GM19324 (cell line): ENCODE measurements around the gene TAB3.
"Not testable (repeated sequence)": the region's sequence is repeated elsewhere in the genome, so short reads cannot be mapped to it uniquely, and the experiment has no call there.

ENCODE experiments used
- ATAC-seq: cut with Tn5 transposase; IDR thresholded peaks from one replicate; pipeline ENCODE4 v1.9.1; 2021; ENCODE audit warnings: mild to moderate bottlenecking, moderate library complexity; ENCODE audit not compliant: unreplicated experiment, low FRiP score

Gene TAB3

DNA sequence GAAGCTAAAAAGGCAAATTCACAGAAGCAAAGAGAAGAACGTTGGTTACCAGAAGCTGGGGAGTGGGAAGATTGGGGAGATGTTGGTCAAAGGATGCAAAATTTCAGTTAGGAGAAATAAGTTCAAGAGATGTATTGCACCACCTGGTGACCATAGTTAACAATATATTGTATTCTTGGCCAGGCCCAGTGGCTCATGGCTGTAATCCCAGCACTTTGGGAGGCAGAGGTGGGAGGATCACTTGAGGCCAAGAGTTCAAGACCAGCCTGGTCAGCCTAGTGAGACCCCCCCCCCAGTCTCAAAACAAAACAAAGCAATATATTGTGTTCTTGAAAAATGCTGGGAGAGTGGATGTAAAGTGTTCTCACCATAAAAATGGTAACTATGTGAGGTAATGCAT, 67.9 kb downstream of the TAB3 start:
- ATAC-seq: no peak

DNA sequence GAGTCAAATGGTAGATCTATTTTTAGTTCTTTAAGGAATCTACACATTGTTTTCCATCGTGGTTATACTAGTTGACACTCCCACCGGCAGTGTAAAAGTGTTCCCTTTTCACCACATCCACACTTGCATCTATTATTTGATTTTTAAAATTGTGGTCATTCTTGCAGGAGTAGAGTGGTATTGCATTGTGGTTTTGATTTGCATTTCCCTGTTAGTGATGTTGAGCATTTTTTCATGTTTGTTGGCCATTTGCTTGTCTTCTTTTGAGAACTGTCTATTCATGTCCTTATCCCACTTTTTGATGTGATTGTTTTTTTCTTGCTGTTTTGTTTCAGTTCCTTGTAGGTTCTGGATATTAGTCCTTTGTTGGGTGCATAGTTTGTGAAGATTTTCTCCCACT, 70.0 kb downstream of the TAB3 start:
- no peak for ATAC-seq

DNA sequence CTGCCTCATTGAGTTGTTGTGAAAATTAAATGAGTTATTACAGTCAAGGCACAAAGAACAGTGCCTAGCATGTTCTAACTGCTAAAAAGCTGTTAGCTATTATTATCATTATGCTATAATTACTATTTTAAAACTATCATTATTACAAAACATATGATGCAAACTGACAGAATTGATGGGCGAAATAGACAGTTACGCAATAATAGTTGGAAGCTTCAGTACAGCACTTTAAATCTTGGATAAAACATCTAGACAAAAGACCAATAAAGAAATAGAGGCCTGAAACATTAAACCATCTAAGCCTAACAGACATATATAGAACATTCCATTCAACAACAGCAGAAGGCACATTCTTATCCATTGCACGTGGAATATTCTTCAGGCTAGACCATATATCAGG, 73.0 kb downstream of the TAB3 start:
- no peak for ATAC-seq

DNA sequence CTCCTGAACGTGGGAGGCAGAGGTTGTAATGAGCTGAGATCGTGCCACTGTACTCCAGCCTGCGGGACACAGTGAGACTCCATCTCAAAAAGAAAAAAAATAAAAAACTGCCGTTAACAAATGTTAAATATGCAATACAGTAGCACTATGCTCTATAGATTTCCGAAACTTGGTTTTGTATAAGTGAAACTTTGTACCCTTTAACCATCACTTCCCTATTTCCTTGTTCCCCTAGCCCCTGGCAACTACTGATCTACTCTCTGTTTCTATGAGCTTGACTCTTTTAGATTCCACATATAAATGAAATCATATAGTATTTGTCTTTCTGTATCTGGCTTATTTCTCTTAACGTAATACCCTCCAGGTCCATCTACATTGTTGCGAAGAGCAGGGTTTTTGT, 74.1 kb downstream of the TAB3 start:
- ATAC-seq: no peak

DNA sequence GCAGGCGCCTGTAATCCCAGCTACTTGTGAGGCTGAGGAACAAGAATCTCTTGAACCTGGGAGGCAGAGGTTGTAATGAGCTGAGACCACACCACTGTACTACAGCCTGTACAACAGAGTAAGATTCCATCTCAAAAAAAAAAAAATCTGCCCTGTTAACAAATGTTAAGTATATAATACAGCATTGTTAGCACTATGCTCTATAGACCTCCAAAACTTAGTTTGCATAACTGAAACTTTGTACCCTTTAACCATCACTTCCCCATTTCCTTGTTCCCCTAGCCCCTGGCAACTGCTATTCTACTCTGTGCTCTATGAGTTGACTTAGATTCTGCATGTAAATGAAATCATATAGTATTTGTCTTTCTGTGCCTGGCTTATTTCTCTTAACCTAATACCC, 76.7 kb downstream of the TAB3 start:
- ATAC-seq: peak; percentile 98

DNA sequence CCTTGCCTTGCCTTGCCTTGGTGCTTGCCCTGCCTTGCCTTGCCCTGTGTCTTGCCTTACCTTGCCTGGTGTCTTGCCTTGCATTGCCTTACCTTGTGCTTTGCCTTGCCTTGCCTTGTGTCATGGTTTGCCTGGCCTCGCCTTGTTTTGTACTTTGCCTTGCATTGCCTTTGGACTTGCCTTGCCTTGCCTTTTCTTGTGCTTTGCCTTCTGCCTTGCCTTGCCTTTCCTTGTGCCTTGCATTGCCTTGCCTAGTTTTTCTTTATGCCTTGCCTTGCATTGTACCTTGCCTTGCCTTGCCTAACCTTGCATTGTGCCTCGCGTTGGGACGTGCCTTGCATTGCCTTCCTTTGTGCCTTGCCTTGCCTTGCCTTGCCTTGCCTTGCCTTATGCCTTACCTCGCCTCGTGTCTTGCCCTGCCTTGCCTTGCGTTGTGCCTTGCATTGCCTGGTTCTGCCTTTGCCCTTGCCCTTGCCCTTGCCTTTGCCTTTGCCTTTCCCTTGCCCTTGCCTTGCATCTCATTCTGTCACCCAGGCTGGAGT, 82.8 kb downstream of the TAB3 start:
- ATAC-seq: no peak

DNA sequence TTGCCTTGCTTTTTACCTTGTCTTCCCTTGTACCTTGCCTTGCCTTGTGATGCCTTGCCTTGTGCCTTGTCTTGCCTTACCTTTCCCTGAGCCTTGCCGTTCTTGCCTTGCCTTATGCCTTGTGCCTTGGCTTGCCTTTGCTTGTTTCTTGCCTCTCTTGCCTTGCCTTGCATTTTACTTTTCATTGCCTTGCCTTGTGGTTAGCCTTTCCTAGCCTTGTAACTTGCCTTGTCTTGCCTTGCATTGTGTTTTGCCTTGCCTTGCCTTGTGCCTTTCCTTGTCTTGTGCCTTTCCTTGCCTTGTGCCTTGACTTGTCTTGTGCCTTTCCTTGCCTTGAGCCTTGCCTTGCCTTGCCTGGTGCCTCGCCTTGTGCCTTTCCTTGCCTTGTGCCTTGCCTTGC, 84.6 kb downstream of the TAB3 start:
- ATAC-seq: no peak

DNA sequence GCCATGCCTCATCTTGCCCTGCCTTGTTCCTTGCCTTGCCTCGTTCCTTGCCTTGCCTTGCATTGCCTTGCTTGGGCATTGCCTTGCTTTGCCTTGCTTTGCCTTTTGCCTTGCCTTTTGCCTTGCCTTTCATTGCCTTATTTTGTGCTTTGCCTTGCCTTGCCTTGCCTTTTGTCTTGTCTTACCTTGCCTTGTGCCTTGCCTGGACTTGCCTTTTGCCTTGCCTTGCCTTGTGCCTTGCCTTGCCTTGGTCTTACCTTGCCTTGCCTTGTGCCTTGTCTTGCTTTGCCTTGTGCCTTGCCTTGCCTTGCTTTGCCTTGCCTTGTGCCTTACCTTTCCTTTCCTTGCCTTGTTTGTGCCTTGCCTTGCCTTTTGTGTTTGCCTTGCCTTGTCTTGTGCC, 88.2 kb downstream of the TAB3 start:
- ATAC-seq: no peak

DNA sequence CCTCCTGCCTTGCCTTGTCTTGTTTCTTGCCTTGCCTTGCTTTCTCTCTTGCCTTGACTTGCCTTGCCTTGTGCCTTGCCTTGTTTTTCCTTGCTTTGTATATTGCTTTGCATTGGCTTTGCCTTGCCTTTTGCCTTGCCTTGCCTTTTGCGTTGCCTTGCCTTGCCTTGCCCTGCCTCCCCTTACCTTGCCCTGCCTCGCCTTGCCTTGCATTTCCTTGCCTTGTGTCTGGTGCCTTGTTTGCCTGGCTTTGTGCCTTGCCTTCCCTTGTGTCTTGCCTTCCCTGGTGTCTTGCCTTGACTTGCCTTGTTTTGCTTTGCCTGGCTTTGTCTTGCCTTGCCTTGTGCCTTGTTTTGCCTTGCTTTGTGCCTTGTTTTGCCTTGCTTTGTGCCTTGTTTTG, 89.7 kb downstream of the TAB3 start:
- ATAC-seq: no peak

DNA sequence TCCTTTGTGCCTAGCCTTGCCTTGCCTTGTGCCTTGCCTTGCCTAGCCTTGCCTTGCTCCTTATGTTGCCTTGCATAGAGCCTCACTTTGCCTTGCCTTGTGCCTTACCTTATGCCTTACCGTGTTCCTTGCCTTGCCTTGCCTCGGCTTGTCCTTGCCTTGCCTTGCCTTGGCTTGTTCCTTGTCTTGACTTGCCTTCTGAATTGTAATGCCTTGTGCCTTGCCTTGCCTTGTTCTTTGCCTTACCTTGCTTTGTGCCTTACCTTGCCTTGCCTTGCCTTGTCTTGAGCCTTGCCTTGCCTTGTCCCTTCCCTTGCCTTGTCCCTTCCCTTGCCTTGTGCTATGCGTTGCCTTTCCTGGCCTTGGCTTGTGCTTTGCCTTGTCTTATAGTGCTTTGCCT, 90.2 kb downstream of the TAB3 start:
- no peak for ATAC-seq

DNA sequence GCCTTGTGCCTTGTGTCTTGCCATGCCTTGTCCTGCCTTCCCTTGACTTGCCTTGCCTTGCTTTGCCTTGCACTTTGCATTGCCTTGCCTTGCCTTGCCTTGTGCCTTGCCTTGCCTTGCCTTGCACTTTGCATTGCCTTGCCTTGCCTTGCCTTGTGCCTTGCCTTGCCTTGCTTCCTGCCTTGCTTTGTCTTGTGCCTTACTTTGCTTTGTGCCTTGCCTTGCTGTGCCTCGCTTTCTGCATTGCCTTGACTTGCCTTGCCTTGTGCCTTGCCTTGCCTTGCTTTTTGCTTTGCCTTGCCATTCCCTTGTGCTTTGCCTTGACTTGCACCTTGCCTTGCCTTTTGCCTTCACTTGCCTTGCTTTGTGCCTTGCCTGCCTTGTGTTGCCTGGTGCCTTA, 91.8 kb downstream of the TAB3 start:
- not testable (repeated sequence) for ATAC-seq

DNA sequence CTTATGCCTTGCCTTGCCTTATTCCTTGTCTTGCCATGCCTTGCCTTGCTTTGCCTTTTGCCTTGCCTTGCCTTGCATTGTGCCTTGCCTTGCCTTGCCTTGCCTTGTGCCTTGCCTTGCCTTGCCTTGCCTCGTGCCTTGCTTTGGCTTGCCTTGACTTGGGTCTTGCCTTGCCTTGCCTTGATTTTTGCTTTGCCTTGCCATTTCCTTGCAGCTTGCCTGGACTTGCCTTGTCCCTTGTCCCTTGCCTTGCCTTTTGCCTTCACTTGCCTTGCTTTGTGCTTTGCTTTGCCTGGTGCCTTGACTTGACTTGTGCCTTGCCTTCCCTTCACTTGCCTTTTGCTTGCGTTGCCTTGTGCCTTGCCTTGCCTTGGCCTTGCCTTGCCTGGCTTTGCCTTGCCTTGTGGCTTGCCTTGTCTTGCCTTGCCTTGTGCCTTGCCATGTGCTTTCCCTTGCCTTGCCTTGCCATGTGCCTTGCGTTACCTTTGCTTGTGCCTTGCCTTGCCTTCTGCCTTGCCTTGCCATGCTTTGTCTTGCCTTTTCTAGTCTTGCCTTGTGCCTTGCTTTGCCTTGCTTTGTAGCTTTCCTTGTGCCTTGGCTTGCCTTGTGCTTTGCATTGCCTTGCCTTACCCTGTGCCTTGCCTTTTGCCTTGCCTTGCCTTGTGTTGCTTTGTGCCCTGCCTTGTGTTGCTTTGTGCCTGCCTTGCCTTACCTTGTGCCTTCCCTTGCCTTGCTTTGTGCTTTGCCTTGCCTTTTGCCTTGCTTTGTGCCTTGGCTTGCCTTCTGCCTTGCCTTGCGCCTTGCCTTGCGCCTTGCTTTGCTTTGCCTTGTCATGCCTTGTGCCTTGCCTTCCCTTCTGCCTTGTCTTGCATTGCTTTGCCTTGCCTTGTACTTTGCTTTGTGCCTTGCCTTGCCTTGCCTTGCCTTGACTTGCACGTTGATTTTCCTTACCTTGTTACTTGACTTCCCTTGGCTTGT, 92.8 kb downstream of the TAB3 start:
- no peak for ATAC-seq

DNA sequence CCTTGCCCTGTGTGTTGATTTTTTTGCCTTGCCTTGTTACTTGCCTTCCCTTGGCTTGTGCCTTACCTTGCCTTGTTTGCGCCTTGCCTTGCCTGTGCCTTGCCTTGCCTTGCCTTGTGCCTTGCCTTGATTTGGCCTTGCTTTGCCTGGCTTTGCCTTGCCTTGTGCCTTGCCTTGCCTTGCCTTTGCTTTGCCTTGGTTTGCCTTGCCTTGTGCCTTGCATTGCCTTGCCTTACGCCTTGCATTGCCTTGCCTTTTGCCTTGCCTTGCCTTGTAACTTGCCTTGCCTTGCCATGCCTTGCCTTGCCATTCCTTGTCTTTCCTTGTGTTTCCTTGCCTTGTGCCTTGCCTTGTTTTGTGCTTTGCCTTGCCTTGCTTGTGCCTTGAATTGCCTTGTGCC, 94.6 kb downstream of the TAB3 start:
- ATAC-seq: no peak

DNA sequence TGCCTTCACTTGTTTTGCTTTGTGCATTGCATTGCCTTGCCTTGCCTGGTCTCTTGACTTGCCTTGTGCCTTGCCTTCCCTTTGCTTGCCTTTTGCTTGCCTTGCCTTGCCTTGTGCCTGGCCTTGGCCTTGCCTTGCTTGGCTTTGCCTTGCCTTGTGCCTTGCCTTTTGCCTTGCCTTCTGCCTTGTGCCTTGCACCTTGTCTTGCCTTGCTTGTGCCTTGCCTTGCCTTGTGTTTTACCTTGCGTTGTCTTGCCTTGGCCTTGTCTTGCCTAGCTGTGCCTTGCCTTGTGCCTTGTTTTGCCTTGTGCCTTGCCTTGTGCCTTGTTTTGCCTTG, 95.3 kb downstream of the TAB3 start:
- no peak for ATAC-seq

DNA sequence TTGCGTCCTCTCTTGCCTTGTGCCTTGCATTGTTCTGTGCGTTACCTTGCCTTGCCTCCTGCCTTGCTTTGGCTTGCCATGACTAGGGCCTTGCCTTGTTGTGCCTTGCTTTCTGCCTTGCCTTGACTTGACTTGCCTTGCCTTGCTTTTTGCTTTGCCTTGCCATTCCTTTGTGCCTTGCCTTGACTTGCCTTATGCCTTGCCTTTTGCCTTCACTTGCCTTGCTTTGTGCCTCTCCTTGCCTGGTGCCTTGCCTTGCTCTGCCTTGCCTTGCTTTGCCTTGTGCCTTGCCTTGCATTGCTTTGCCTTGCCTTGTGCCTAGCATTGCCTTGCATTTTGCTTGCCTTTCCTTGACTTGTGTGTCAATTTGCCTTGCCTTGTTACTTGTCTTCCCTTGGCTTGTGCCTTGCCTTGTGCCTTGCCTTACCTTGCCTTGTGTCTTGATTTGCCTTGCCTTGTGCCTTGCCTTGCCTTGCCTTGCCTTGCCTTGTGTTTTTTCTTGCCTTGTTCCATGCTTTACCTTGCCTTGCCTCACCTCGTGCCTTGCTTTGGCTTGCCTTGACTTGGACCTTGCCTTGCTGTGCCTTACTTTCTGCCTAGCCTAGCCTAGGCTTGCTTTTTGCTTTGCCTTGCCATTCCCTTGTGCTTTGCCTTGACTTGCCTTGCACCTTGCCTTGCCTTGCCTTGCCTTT, 95.8 kb downstream of the TAB3 start:
- no peak for ATAC-seq

DNA sequence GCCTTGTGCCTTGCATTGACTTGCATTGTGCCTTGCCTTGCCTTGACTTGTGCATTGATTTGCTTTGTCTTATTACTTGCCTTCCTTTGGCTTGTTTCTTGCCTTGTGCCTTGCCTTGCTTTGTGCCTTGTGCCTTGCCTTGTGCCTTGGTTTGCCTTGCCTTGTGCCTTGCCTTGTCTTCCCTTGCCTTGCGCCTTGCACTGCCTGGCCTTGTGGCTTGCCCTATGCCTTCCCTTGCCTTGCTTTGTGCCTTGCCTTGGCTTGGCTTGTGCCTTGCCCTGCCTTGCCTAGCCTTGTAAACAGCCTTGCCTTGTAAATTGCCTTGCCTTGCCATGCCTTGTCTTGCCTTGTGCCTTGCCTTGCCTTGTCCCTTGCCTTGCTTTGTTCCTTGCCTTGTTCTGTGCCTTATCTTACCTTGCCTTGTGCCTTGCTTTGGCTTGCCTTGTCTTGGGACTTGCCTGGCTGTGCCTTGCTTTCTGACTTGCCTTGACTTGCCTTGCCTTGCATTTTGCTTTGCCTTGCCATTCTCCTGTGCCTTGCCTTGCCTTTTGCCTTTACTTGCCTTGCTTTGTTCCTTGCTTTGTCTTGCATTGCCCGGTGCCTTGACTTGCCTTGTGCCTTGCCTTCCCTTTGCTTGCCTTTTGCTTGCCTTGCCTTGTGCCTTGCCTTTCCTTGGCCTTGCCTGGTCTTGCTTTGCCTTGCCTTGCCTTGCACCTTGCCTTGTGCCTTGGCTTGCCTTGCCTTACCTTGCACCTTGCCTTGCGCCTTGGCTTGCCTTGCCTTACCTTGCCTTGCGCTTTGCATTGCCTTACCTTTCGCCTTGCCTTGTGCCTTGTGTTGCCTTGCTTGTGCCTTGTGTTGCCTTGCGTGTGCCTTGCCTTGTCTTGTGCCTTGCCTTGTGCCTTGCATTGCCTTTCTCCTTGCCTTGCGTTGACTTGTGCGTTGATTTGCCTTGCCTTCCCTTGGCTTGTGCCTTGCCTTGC, 97.5 kb downstream of the TAB3 start:
- ATAC-seq: no peak

DNA sequence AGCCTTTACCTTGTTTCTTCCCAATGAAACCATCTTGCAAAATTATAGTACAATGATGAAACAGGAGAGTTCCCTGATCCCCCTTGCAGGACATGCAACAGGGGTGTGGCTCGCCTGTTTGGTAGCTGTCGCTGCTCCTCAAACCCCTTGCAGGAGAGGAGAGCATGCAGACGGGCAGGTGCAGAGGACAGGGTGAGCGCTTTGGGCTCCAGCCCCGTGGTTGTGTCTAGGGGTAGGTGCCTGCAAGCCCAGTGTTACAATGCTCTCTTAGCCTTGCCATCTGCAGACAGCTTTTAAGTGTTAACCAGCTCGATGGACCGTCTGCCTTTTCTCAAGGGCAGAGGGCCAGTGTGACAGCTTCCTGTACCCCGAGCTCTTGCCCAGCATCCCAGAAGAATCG, 102.0 kb downstream of the TAB3 start:
- no peak for ATAC-seq

DNA sequence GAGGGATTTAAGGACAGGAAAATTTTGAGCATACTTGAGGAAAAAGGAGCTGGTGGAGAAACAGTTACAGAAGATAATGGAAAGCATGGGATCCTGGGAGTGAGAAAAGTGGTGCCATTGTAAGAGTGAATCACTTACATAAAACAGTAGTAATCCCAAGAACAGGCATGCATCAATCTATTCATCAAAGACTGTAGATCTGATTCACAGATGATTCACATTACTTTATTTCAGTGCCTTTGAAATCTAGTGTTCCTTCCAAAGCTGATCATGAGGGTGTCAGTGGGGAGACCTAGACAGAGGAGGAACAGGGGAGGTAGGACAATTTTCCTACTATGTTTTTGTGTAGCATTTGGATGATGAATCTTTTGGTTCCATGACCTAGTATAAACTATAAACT, 102.7 kb downstream of the TAB3 start:
- no peak for ATAC-seq

DNA sequence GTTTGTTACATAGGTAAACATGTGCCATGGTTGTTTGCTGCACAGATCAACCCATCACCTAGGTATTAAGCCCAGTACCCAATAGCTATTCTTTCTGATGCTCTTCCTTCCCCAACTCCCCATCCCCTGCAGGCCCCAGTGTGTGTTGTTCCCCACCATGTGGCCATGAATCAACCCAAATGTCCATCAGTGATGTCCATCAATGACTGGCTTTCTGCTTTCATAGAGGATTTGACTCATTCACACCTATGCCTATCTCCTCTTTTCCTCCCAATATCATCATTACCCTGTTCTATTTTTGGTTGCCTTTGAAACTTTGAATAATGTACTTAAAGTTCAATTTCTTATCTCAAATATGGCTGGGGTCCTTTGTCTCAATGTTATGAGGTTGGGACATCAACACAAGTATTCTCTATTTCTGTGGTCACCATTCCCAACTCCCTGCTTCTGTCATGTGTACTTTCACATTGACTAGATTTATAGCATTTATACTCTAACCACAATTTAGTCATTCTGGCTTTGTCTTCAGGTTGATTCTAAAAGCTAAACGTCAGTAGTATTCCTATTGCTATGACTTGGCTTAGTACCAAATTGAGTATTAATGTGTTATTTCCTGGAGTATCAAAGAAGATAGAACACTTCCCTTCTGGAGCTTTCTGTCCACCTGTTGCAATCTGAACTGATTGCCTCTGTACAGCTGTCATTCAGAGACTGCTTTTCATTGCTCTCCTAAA, 107.2 kb downstream of the TAB3 start:
- no peak for ATAC-seq

DNA sequence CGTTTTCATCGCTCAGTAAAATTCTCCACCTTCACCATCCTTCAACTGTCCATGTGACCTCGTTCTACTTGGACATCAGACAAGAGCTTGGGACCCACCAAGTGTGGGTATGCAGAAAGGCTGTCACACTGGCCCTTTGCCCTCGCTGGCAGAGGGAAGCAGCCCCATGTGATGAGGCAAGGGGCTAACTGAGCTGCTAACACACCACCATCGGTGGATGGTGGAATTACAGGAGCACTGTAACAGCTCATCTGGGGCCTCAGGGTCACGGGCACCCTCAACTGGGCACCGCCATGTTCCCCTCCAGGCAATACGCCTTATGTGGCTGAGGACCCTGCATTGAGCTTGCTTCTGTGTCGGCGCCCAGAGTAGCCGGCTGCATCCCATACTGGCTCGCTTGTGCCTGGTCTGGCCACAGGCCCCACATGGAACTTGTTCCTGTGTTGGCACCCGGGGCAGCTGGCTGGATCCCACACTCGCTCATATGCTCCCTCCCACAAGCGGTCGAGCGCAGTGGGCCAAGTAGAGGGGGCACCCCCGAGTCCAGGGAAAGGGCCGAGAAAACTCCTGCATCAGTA, 109.5 kb downstream of the TAB3 start:
- no peak for ATAC-seq
